ENCODE results near the gene SETDB1. TPM values are rescaled to one million over a fixed set of nuclear protein-coding genes. Genes with fewer than 3 reads are reported as not detected.

Gene SETDB1
- total and polyA plus RNA-seq, 2 of the 8 experiments (the other 6 are each of a cell fraction or from before 2014, with no cell fraction given): 27.5 to 48.8 TPM

DNA sequence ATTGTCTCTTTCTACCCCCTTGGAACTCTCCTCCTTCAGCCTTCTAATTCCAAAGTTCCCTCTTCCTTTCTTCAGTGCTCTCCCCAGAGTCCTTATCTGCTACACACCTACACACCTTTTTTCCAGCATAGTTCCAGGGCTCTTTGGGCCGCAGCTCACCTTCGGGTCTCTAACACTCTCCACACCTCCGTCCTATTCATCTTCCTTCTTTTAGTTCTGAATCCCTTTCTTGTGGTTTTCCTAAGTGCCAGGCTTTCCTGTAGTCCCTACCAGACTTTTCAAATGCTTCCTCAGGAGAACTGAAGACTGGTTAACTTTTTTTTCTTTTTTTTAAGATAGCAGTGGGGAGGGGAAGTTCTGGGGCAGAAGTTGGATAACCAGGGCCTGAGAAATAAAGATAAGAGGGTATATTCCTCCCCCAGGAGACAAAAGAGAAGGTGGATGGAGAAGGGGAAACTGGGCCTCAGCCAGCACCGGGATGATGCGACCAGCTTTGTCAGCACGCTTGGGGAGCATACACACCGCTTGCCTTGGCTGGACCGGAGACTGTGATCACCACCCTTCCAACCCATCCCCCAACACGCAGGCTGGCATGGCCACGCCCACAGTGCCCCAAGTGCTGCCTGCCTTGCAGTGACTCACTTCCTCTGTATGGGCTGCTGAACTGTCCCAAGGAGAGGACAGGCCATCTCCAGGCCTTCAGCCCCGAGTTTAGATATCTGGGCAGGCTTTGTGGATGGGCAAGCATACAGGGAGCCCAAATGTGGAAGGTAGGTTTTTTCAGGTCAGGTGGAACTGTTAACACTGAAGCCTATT is 50.9 kb downstream of the SETDB1 start (continued):
- TF ChIP-seq RAD21 (IDR thresholded peaks at IDR 0.05 in 1 of 2, conservative IDR thresholded peaks at IDR 0.05 in 1 of 2; ENCODE audit: low read depth in 2 of 2, low read length in 2 of 2) (no peak), BRCA1 (IDR thresholded peaks at IDR 0.05; ENCODE audit: low read depth, low read length) (no peak), RXRA (IDR thresholded peaks at IDR 0.05; ENCODE audit: insufficient read depth, low read depth, low read length) (no peak), KDM4A (IDR thresholded peaks at IDR 0.05; ENCODE audit: low read depth, low read length, severe bottlenecking) (no peak), CTBP2 (IDR thresholded peaks at IDR 0.05; ENCODE audit: borderline replicate concordance, insufficient read depth, insufficient read length, low read length) (no peak), GABPA (IDR thresholded peaks at IDR 0.05; ENCODE audit: borderline replicate concordance, insufficient read depth, low read length) (no peak), POLR2A (IDR thresholded peaks at IDR 0.05; ENCODE audit: control extremely low read depth in 1 of 2, low read depth in 2 of 2, low read length in 2 of 2) (no peak; a peak in 1 of 3 replicates)
- TF ChIP-seq, protein P1, sequence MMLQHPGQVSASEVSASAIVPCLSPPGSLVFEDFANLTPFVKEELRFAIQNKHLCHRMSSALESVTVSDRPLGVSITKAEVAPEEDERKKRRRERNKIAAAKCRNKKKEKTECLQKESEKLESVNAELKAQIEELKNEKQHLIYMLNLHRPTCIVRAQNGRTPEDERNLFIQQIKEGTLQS (IDR thresholded peaks at IDR 0.05; ENCODE audit: insufficient read depth, low read depth, low read length): no peak
- TF ChIP-seq, protein P2, sequence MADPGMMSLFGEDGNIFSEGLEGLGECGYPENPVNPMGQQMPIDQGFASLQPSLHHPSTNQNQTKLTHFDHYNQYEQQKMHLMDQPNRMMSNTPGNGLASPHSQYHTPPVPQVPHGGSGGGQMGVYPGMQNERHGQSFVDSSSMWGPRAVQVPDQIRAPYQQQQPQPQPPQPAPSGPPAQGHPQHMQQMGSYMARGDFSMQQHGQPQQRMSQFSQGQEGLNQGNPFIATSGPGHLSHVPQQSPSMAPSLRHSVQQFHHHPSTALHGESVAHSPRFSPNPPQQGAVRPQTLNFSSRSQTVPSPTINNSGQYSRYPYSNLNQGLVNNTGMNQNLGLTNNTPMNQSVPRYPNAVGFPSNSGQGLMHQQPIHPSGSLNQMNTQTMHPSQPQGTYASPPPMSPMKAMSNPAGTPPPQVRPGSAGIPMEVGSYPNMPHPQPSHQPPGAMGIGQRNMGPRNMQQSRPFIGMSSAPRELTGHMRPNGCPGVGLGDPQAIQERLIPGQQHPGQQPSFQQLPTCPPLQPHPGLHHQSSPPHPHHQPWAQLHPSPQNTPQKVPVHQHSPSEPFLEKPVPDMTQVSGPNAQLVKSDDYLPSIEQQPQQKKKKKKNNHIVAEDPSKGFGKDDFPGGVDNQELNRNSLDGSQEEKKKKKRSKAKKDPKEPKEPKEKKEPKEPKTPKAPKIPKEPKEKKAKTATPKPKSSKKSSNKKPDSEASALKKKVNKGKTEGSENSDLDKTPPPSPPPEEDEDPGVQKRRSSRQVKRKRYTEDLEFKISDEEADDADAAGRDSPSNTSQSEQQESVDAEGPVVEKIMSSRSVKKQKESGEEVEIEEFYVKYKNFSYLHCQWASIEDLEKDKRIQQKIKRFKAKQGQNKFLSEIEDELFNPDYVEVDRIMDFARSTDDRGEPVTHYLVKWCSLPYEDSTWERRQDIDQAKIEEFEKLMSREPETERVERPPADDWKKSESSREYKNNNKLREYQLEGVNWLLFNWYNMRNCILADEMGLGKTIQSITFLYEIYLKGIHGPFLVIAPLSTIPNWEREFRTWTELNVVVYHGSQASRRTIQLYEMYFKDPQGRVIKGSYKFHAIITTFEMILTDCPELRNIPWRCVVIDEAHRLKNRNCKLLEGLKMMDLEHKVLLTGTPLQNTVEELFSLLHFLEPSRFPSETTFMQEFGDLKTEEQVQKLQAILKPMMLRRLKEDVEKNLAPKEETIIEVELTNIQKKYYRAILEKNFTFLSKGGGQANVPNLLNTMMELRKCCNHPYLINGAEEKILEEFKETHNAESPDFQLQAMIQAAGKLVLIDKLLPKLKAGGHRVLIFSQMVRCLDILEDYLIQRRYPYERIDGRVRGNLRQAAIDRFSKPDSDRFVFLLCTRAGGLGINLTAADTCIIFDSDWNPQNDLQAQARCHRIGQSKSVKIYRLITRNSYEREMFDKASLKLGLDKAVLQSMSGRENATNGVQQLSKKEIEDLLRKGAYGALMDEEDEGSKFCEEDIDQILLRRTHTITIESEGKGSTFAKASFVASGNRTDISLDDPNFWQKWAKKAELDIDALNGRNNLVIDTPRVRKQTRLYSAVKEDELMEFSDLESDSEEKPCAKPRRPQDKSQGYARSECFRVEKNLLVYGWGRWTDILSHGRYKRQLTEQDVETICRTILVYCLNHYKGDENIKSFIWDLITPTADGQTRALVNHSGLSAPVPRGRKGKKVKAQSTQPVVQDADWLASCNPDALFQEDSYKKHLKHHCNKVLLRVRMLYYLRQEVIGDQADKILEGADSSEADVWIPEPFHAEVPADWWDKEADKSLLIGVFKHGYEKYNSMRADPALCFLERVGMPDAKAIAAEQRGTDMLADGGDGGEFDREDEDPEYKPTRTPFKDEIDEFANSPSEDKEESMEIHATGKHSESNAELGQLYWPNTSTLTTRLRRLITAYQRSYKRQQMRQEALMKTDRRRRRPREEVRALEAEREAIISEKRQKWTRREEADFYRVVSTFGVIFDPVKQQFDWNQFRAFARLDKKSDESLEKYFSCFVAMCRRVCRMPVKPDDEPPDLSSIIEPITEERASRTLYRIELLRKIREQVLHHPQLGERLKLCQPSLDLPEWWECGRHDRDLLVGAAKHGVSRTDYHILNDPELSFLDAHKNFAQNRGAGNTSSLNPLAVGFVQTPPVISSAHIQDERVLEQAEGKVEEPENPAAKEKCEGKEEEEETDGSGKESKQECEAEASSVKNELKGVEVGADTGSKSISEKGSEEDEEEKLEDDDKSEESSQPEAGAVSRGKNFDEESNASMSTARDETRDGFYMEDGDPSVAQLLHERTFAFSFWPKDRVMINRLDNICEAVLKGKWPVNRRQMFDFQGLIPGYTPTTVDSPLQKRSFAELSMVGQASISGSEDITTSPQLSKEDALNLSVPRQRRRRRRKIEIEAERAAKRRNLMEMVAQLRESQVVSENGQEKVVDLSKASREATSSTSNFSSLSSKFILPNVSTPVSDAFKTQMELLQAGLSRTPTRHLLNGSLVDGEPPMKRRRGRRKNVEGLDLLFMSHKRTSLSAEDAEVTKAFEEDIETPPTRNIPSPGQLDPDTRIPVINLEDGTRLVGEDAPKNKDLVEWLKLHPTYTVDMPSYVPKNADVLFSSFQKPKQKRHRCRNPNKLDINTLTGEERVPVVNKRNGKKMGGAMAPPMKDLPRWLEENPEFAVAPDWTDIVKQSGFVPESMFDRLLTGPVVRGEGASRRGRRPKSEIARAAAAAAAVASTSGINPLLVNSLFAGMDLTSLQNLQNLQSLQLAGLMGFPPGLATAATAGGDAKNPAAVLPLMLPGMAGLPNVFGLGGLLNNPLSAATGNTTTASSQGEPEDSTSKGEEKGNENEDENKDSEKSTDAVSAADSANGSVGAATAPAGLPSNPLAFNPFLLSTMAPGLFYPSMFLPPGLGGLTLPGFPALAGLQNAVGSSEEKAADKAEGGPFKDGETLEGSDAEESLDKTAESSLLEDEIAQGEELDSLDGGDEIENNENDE (IDR thresholded peaks at IDR 0.05; ENCODE audit: insufficient replicate concordance, low read length): no peak

Data from H1 (cell line).